Uterus (tissue), 2 donors: ENCODE measurements around the gene ADGRF1.

Experiments
- POLR2A ChIP-seq, 2 donors: fragments of 450-650 bp; IDR thresholded peaks; one replicate each; pipeline ENCODE4 v1.6.1; 2016; ENCODE audit warnings: antibody characterized with exemption in 2 of 2, mild to moderate bottlenecking in 1 of 2, moderate library complexity in 1 of 2
- TF ChIP-seq, protein P1 (sequence below), 4 experiments: fragments of 200-600 bp in 2 of 4; fragments of 450-650 bp in 2 of 4; sonication (generic) in 2 of 4; IDR thresholded peaks; one replicate each; pipeline ENCODE4 v1.5.1; 2016 to 2019; ENCODE audit warnings: antibody characterized with exemption in 4 of 4, mild to moderate bottlenecking in 2 of 4, moderate library complexity in 1 of 4

- TF ChIP-seq, protein P1, sequence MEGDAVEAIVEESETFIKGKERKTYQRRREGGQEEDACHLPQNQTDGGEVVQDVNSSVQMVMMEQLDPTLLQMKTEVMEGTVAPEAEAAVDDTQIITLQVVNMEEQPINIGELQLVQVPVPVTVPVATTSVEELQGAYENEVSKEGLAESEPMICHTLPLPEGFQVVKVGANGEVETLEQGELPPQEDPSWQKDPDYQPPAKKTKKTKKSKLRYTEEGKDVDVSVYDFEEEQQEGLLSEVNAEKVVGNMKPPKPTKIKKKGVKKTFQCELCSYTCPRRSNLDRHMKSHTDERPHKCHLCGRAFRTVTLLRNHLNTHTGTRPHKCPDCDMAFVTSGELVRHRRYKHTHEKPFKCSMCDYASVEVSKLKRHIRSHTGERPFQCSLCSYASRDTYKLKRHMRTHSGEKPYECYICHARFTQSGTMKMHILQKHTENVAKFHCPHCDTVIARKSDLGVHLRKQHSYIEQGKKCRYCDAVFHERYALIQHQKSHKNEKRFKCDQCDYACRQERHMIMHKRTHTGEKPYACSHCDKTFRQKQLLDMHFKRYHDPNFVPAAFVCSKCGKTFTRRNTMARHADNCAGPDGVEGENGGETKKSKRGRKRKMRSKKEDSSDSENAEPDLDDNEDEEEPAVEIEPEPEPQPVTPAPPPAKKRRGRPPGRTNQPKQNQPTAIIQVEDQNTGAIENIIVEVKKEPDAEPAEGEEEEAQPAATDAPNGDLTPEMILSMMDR (IDR thresholded peaks at IDR 0.05) = no peak
- no peak for TF ChIP-seq POLR2A (IDR thresholded peaks at IDR 0.05)
Observed at GRCh38 chr6:47007657-47008396, 34.3 kb downstream of the ADGRF1 start.
